ENCODE results near the gene MDM2. TPM values are rescaled to one million over a fixed set of nuclear protein-coding genes. Genes with fewer than 3 reads are reported as not detected.

MDM2 gene
- total RNA-seq, 2 experiments from 2014 or later, result 143 to 318 TPM

GRCh38 chr12:68823696-68824095, 15.7 kb downstream of the MDM2 start:
- H3K4me3 ChIP-seq (ENCODE audit: low read depth, low read length, poor library complexity, severe bottlenecking), result no peak overlapping the region
- intact Hi-C loops (cut with micrococcal nuclease; ENCODE audit: unreplicated experiment), result no loop called here
- no peak for DNase-seq (ENCODE audit: low spot score)
- H3K79me2 ChIP-seq (ENCODE audit: insufficient read depth, low read depth, low read length), result peaks cover 76% of the 10 kb centered on the region
- H3K4me2 ChIP-seq (ENCODE audit: low read length), result no peak overlapping the region
- ChIA-PET CTCF (ENCODE audit: unreplicated experiment) (no interaction called here), POLR2A (interaction anchor here (1.0 kb wide), 1 partner anchor 13 kb away, joined by 3 read pairs; no protein-coding TSS in a partner anchor)
- H3K36me3 ChIP-seq (ENCODE audit: insufficient read depth, low read length), result peaks cover 100% of the 10 kb centered on the region
- BruUV-seq (replicated peaks), result no TSS peak
- peaks cover 6% of the 10 kb centered on the region for H3K4me1 ChIP-seq (ENCODE audit: insufficient read depth, low read length, poor library complexity, severe bottlenecking)
- TF ChIP-seq EZH2phosphoT487 (IDR thresholded peaks at IDR 0.05; ENCODE audit: borderline replicate concordance, low read depth, low read length) (no peak), CTCF (conservative IDR thresholded peaks at IDR 0.05; ENCODE audit: low read length) (no peak)
- H3K9me3 ChIP-seq (ENCODE audit: low read length), result no peaks in the 10 kb centered on the region
- H2AFZ ChIP-seq (ENCODE audit: low read length), result no peak overlapping the region
- H3K9me2 ChIP-seq (ENCODE audit: insufficient read depth, low read length), result no peaks in the 10 kb centered on the region
- peaks cover 40% of the 10 kb centered on the region for H4K20me1 ChIP-seq (ENCODE audit: insufficient read depth, low read length)
- no peak overlapping the region for H3K27ac ChIP-seq (ENCODE audit: low read depth, low read length, poor library complexity, severe bottlenecking)

GRCh38 chr12:68824131-68824530, 16.2 kb downstream of the MDM2 start:
- peaks cover 100% of the 10 kb centered on the region for H3K36me3 ChIP-seq (ENCODE audit: insufficient read depth, low read length)

More at GRCh38 chr12:68824131-68824530, 16.2 kb downstream of the MDM2 start:
- no peak overlapping the region for H2AFZ ChIP-seq (ENCODE audit: low read length)
- H3K27ac ChIP-seq (ENCODE audit: low read depth, low read length, poor library complexity, severe bottlenecking), result no peak overlapping the region
- no peaks in the 10 kb centered on the region for H3K9me3 ChIP-seq (ENCODE audit: low read length)
- no peak overlapping the region for H3K4me3 ChIP-seq (ENCODE audit: low read depth, low read length, poor library complexity, severe bottlenecking)
- DNase-seq (ENCODE audit: low spot score), result no peak
- H3K4me1 ChIP-seq (ENCODE audit: insufficient read depth, low read length, poor library complexity, severe bottlenecking), result peaks cover 6% of the 10 kb centered on the region
- no peak for TF ChIP-seq CTCF (conservative IDR thresholded peaks at IDR 0.05; ENCODE audit: low read length)
- no peak for TF ChIP-seq EZH2phosphoT487 (IDR thresholded peaks at IDR 0.05; ENCODE audit: borderline replicate concordance, low read depth, low read length)
- no TSS peak for BruUV-seq (replicated peaks)
- CTCF ChIA-PET (ENCODE audit: unreplicated experiment), result no interaction called here
- H3K9me2 ChIP-seq (ENCODE audit: insufficient read depth, low read length), result no peaks in the 10 kb centered on the region
- intact Hi-C loops (cut with micrococcal nuclease; ENCODE audit: unreplicated experiment), result no loop called here
- peaks cover 71% of the 10 kb centered on the region for H3K79me2 ChIP-seq (ENCODE audit: insufficient read depth, low read depth, low read length)
- H3K4me2 ChIP-seq (ENCODE audit: low read length), result no peak overlapping the region
- H4K20me1 ChIP-seq (ENCODE audit: insufficient read depth, low read length), result peaks cover 40% of the 10 kb centered on the region
- POLR2A ChIA-PET, result interaction anchor here (1.0 kb wide), 1 partner anchor 13 kb away, joined by 3 read pairs; no protein-coding TSS in a partner anchor

All from OCI-LY7 (cell line).